ENCODE data around the gene ADGRF4.

Gene ADGRF4

GRCh38 chr6:47686411-47686810, 12.0 kb upstream of the ADGRF4 start:
- DNase-seq = no peak

- no peak for DNase-seq
Measured at GRCh38 chr6:47687432-47687831, 10.9 kb upstream of the ADGRF4 start.

GRCh38 chr6:47690214-47690613, 8.2 kb upstream of the ADGRF4 start:
- no peak for DNase-seq

- no peak for DNase-seq
Measured at GRCh38 chr6:47690791-47691190, 7.6 kb upstream of the ADGRF4 start.

- DNase-seq = no peak
Measured at GRCh38 chr6:47697925-47698324, 455 bp upstream of the ADGRF4 start.

- no peak for DNase-seq
Measured at GRCh38 chr6:47700053-47700452, 1.7 kb downstream of the ADGRF4 start.

GRCh38 chr6:47700596-47700995, 2.2 kb downstream of the ADGRF4 start:
- no peak for DNase-seq

GRCh38 chr6:47701363-47701762, 3.0 kb downstream of the ADGRF4 start:
- DNase-seq = no peak

- no peak for DNase-seq
Measured at GRCh38 chr6:47709160-47709559, 10.8 kb downstream of the ADGRF4 start.

- no peak for DNase-seq
Measured at GRCh38 chr6:47710295-47710694, 11.9 kb downstream of the ADGRF4 start.

- no peak for DNase-seq
Measured at GRCh38 chr6:47713200-47713599, 14.8 kb downstream of the ADGRF4 start.

GRCh38 chr6:47714802-47715201, 16.4 kb downstream of the ADGRF4 start:
- DNase-seq = no peak

- DNase-seq = no peak
Measured at GRCh38 chr6:47715782-47716181, 17.4 kb downstream of the ADGRF4 start.

GRCh38 chr6:47716207-47716606, 17.8 kb downstream of the ADGRF4 start:
- no peak for DNase-seq

- DNase-seq = no peak
Measured at GRCh38 chr6:47718571-47718970, 20.2 kb downstream of the ADGRF4 start.

GRCh38 chr6:47721189-47721588, 22.8 kb downstream of the ADGRF4 start:
- DNase-seq = no peak

GRCh38 chr6:47722194-47722593, 23.8 kb downstream of the ADGRF4 start:
- no peak for DNase-seq

- DNase-seq = no peak
Measured at GRCh38 chr6:47724300-47724699, 25.9 kb downstream of the ADGRF4 start.

GRCh38 chr6:47727391-47727790, 29.0 kb downstream of the ADGRF4 start:
- no peak for DNase-seq

- no peak for DNase-seq
Measured at GRCh38 chr6:47729019-47729418, 30.6 kb downstream of the ADGRF4 start.

GRCh38 chr6:47729457-47729856, 31.1 kb downstream of the ADGRF4 start:
- DNase-seq = no peak

GRCh38 chr6:47733879-47734558, 35.6 kb downstream of the ADGRF4 start:
- peak in 1 of 2 donors; percentile 17 for DNase-seq

- DNase-seq = no peak
Measured at GRCh38 chr6:47734831-47735481, 36.6 kb downstream of the ADGRF4 start.

- no peak for DNase-seq
Measured at GRCh38 chr6:47736083-47736700, 37.8 kb downstream of the ADGRF4 start.

All from CD4-positive, alpha-beta T cell treated with Interleukin-1 beta for 1 hour (primary cell).